ENCODE data around the gene GC.
A peak's percentile ranks its signal among the peaks of the same experiment; 100 is the strongest.
"Not testable (repeated sequence)": the region's sequence is repeated elsewhere in the genome, so short reads cannot be mapped to it uniquely, and the experiment has no call there.

GC gene, protein sequence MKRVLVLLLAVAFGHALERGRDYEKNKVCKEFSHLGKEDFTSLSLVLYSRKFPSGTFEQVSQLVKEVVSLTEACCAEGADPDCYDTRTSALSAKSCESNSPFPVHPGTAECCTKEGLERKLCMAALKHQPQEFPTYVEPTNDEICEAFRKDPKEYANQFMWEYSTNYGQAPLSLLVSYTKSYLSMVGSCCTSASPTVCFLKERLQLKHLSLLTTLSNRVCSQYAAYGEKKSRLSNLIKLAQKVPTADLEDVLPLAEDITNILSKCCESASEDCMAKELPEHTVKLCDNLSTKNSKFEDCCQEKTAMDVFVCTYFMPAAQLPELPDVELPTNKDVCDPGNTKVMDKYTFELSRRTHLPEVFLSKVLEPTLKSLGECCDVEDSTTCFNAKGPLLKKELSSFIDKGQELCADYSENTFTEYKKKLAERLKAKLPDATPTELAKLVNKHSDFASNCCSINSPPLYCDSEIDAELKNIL

GRCh38 chr4:71783972-71784371 lies at the start of gene GC:
Gene GC, minus strand, starts transcription at chr4:71784079. Its CDS starts 61 bp downstream, at chr4:71784018.
- no peak for DNase-seq

DNA sequence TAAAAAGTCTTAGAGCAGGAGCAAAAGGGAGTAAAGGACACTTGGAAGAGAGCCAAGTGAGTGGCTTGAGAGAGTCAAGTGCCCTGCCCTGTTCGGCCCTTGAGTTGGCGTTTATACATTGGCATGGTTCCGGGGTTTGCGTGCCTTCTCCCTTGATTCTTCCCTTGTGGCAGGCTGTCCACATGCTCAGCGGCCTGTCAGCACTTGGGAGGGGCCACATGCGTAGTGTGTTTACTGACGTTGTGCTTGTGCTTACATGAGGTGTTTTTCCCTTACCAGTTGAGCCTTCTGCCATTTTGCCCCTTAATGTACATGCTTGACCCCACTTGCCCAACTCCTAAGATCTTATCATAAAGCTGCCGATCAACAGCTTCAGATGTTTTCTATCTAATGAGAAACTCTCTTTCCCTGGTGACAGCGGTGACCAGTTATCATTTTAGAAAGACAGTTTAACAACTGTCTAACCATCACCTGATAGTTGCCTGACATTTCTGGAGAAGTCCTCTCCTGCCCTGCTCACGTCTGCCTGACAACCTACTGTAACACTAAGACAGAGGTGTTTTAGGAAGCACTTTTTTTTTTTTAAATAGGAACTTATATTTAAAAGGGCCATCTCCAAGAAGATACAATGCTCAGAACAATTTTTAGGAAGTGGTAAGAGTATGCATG lies 49.5 kb upstream of the GC start:
- no peak for DNase-seq

DNA sequence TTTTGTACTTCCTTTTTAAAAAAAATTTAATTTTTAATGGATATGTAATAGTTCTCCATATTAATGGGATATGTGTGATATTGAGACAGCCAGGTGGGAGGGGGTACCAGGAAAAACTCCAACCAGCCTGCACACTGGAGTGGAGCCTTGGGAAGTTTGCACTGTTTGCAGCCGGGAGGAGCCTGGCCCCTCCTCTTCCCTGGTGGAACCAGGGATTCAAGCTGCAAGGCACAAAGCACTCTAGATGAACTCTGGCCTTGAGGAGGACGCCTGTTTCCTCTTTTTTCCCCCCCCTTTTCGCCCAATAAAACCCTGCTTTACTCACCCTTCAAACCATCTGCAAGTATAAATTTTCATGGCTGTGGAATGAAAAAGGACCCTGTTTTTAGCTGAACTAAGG lies 48.2 kb upstream of the GC start:
- no peak for DNase-seq

DNA sequence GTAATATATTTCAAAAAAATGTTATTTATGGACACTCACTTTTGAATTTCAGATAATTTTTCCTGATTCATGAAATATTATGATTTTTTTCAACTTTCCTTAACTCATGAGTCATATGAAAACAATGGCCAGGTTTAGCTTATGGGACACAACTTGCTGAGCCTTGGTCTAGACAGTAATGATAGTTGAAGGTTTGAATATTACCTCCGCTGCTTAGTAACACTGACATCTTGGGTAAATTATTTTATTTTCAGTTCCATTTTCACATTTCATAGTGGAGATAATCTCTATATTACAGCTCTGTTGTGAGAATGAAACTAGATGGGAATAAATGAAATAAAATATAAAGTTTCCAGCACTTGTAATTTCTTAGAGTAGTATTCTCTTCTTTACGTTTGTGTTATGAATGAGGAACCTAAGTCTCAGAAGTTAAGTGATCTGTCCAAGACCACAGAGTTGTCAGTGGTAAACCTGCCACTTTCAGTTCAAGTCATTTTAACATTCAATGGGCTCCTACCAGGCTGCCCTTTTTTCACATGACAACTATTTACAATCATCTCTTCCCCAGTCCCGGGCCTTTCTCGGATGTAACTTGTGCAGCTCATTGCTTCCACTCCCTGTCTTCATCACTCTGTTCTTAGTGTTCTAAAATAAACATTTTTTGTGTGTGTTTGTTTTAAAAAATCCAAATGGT lies 46.8 kb upstream of the GC start:
- DNase-seq: no peak

GRCh38 chr4:71828470-71828869 lies 44.6 kb upstream of the GC start:
- DNase-seq: no peak

- DNase-seq: peak; percentile 54
Measured at GRCh38 chr4:71827826-71828225, 43.9 kb upstream of the GC start.

DNA sequence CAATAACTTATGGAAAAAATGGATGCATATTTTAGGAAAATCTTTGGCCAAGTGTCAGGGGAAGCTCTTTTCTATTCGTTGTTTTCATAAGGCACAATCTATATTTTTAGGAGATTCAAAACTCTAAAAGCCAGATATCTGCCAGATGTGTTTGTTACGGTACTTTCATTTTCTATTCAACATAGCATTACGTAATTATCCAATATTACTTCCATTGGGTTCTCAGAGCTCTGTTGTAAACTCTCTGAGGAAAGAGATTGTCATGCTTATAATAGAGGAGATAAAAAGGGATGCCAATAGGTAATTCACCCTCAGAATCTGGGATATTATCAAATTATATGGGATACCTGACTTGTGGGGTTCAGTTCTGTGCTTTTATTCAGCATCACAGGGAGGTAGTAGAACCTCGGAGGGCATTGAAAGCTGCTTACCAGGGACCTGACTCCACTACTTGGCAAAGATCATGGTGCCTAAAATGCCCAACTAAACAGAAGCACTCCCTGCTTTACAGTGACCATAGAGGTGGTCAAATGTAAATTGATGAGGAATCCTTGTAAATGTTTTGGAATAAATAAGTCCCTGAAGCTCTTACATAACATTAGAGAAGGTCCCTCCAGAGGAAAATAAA lies 32.9 kb upstream of the GC start:
- no peak for DNase-seq

DNA sequence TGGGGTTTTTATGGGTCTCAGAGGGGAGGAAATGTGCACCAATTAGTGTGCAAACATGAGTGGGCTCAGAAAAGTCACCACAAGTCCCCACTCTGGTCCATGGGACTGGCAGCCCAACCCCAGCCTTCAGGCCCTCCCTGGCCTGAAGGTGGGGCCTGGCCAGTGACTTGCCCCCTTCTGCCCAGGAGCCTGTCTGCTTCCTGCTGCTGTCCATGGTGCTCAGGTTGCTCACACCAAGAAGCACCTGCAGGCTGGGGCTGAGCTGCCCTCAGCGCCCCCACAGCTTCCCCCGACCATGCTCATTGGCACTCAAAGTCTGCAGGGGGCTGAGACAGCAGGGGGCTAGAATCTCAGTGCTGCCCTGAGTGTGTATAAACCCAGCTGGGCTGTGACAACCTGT lies 30.6 kb upstream of the GC start:
- no peak for DNase-seq

DNA sequence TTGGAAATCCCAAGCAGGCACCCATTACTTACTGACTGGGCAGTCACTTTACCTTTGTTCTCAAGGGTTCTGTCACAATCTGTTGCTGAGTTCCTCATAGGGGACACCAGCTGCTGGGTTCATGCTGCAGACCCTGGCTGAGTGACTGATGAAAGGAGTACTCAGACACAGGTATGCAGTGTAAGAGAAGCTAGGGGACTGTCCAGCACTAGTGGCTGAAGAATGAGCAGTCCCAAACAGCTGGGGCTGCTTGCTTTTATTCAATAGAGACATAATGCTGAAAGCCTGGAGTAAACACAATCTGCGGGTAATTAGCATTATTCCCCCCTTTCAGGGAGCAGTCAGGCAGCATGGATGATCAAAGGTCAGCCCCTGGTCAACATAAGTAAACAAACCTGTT lies 25.9 kb upstream of the GC start:
- not testable (repeated sequence) for DNase-seq

GRCh38 chr4:71807469-71807868 lies 23.6 kb upstream of the GC start:
- no peak for DNase-seq

GRCh38 chr4:71805230-71805629 lies 21.4 kb upstream of the GC start:
- not testable (repeated sequence) for DNase-seq

DNA sequence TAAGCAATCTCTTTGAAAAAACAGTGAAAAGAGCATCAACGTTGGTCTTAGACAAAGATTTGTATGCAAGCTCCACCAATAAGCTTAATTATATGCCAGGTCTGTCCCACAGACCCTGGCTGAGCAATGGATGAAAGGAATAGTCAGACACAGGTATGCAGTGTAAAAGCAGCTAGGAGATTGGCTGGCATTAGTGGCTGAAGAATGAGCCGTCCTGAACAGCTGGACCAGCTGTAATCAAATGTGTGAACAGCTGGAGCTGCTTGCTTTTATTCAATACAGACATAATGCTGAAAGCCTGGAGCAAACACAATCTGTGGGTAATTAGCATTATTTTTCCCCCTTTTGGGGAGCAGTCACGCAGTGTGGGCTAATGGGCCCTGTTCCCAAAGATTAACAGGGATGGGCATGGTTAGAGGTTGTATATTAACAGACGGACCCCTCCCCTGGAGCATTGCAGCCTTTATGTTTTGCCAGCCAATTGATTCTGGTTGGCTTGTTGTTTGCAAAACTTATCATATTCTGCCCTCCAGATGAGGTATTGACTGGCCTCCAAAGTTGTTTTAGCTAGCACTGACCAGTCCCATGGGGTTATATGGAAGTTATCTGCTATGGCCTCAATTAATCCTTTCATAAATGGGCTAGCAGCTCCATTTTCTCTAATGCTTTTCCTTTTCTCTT lies 20.3 kb upstream of the GC start:
- not testable (repeated sequence) for DNase-seq

- no peak for DNase-seq
Measured at GRCh38 chr4:71785959-71786358, 2.1 kb upstream of the GC start.

- no peak for DNase-seq
Measured at GRCh38 chr4:71784569-71785197, 804 bp upstream of the GC start.

DNA sequence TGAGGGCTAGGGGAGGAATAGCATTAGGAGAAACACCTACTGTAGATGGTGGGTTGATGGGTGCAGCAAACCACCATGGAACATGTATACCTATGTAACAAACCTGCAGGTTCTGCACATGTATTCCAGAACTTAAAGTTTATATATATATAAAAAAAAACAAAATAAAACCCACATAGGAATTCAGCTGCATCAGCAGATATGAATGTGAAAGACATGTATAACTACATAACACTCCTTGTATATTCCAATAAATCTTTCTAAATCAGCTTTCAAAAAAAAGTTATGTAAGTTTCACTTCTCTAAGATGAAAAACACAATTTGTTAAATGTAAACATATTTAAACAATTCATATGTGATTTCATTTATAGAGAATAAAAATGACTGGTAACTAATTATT lies 6.0 kb downstream of the GC start:
- DNase-seq: no peak

- no peak for DNase-seq
Measured at GRCh38 chr4:71775449-71775848, 8.4 kb downstream of the GC start.

DNA sequence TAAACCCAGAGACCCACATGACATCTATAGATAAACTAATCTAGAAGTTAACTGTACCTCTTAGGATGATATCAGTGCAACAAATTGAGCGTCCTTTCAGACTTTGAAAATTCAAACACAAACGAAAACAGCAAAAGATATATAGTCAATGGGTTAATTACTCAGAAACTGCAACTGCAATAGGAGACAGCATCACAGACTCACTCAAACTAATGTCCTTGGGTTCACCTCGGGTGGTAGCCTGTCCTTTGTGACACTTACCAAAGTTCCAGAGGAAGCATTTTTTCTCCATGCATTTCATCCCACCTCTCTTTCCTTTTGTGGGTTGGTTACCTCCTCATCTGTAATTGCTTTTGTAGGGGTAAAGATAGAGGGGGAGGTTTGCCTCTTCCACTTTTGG lies 9.7 kb downstream of the GC start:
- no peak for DNase-seq

DNA sequence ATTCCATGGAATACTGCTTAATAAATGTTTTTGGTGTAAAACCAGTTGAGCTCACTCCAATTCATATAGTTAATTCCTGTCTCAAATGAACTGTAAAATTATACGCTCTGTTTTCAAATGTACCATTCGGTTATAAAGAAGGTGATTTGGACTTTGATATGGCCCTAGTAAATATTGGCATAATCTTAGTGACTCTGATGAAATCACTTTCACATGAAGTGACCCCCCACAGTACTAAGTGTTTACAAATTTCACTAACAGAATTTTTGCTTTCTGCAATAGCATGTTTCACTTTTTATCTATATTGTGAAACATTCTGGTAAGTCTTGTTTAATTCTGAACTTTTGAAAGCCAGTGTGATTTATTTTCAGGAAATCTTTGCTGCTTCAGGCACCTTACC lies 10.9 kb downstream of the GC start:
- DNase-seq: no peak

DNA sequence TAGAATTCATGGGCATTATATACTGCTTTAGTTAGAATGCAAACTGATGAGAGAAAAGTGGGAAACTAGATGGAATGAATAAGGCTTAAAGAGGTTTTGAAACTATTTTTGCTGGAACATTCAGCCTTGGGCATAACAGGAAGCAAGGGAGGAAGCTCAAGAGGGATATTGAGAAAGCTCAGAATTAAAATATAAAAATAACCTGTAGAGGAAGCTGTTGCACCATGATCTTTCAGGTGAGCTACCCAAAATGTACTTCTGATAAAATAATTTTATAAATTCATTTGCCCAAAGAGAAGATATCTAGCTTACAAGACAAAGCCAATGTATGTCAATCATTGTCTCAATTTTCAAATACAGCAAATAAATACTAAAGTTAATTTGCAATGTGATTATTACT lies 11.3 kb downstream of the GC start:
- DNase-seq: peak; percentile 26

- no peak for DNase-seq
Measured at GRCh38 chr4:71771613-71772012, 12.3 kb downstream of the GC start.

- no peak for DNase-seq
Measured at GRCh38 chr4:71769434-71769833, 14.4 kb downstream of the GC start.

DNA sequence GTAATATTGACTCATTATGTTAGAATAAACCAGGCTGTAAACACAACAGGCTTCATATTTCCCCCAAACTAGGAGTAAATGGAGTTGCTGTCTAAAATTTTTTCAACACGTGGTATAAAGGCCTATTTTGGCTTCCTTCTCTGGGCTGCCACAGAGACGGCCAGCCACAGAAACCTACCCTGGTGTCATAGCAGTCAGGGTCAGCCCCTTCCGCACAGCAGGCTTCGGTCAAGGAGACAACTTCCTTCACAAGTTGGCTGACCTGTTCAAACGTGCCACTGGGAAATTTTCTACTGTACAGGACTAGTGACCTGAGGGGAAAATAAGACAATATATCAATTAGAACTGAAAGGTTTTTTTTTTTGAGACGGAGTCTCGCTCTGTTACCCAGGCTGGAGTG lies 15.8 kb downstream of the GC start:
- DNase-seq: no peak
